ENCODE data around the gene SBK1.
A peak's percentile ranks its signal among the peaks of the same experiment; 100 is the strongest.

The SBK1 gene

GRCh38 chr16:28280881-28281836 is 11.2 kb upstream of the SBK1 start:
- peak in 3 of 56 donors; percentile 12 to 28 (median 18) for DNase-seq

- DNase-seq = no peak
Measured at GRCh38 chr16:28282045-28282444, 10.3 kb upstream of the SBK1 start.

DNA sequence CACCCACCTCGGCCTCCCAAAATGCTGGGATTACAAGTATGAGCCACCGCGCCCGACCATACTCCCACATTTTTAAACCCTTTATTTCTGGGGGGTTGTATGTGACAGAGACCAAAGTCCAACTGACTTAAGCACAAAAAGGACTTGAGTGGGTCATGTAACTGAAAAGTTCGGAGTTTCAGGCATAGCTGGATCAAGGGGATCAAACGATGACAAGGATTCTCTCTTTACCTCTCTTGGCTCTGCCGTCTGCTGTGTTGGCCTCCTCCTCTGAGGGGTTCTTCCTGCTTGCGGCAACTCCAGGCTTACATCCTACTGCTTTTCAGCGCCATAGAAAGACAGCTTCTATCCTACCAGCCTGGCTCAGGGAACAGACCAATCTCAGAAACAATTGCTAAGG is 9.2 kb upstream of the SBK1 start:
- DNase-seq = no peak

DNA sequence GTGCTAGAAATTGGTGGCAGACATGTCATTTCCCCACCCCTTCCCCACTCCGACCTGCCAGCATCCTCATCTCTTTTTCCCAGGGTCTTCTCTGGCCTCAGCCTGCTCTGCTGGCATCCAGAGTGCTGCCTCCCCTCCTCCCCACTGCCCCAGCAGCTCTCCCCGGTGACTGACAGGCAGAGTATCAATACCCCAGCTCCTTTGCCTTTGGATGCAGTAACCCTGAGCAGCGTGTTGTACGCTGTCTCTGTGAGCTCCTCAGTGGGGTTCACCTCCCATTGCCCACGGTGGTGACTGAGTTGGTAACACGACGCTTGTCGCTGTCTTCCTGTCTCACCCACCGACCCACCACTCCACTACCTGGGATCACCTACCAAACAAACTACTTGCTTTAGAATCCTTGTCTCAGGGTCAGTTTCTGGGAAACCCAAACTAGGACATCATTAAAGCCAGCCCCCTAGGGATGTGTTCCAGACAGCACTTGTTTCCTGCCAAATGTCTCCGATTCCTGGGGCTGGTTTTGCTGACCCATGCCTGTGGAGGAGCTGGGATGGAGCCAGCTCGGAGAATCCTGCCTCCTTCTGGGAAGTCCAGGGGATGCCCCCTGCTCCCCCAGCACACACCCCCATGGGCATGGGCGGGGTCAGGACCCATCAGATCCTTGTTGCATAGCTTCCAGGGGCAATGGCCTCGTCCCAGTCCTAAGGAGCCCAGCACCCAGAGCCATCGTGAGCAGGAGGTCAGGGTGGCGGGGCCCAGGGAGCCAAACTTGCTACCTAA is 8.3 kb upstream of the SBK1 start:
- peak in 2 of 56 donors; percentile 12 to 15 for DNase-seq

DNA sequence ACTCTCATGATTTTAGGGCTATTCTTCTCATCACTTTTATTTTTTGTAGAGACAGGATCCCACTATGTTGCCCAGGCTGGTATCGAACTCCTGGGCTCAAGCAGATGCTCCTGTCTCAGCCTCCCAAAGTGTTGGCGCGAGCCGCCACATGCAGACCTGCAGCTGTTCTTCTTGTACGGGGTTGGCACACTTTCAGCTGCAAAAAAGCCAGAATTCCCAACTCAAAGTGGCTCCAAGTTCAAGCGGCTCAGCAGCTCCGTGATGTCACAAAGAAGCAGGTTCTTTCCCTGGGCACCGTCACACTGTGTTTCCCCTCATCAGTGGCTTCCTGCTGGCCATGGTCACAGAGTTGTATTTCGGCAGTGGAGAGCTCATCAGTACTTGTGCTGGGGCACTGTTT is 6.7 kb upstream of the SBK1 start:
- no peak for DNase-seq

- no peak for DNase-seq
Measured at GRCh38 chr16:28288114-28288513, 4.2 kb upstream of the SBK1 start.

GRCh38 chr16:28289048-28289447 is 3.3 kb upstream of the SBK1 start:
- no peak for DNase-seq

DNA sequence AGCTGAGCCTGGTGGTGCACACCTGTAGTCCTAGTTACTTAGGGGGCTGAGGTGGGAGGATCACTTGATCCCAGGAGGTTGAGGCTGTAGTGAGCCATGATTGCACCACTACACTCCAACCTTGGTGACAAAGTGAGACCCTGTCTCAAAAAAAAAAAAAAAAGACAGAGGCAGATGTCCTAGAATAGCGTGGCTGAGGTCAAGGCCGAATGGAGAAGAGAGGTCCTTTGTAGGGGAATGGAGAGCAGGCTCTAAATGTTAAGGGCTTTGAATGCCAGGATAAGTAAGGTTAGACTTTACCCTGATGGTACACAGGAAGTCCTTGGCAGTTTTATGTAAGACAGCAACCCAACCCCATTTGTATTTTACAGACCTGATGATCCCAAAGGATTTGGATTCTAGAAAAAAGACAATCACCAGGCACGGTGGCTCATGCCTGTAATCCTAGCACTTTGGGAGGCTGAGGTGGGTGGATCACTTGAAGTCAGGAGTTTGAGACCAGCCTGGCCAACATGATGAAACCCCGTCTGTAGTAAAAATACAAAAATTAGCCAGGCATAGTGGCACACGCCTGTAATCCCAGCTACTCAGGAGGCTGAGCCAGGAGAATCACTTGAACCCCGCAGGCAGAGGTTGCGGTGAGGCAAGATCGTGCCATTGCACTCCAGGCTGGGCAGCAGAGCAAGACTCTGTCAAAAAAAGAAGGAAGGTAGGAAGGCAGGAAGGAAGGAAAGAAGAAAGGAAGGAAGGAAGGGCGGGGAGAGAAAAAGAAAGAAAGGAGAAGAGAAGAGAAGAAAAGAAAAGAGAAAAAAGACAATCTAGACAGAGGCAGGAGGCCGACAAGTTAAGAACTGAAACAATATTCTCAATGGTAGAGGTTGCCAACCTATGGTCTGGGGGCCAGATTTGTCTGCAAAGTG is 2.1 kb upstream of the SBK1 start:
- no peak for DNase-seq

DNA sequence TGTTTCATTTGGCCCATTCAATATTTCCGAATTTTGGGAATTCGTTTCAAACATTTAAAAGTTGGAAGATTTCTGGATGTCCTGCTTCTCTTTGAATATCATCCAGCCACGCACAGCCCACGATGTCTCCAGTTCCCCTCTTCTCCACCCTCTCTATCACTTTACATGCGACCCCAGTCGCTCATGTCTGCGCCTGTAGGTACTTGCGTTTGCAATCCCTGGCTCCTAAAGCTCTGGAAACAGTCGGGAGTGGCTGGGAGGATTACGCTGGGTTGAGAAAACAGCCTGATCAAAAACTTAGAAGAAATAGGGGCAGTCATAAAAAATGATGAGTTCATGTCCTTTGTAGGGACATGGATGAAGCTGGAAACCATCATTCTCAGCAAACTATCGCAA is 1.5 kb upstream of the SBK1 start:
- DNase-seq = no peak

GRCh38 chr16:28292731-28293600 is 641 bp downstream of the SBK1 start:
- peak in 17 of 56 donors; percentile 7 to 45 (median 28) for DNase-seq

- DNase-seq = no peak
Measured at GRCh38 chr16:28293601-28293960, 1.3 kb downstream of the SBK1 start.

GRCh38 chr16:28294201-28294600 is 1.9 kb downstream of the SBK1 start:
- no peak for DNase-seq

GRCh38 chr16:28295276-28295675 is 3.0 kb downstream of the SBK1 start:
- DNase-seq = no peak

GRCh38 chr16:28297308-28297707 is 5.0 kb downstream of the SBK1 start:
- no peak for DNase-seq

GRCh38 chr16:28297784-28298510 is 5.6 kb downstream of the SBK1 start:
- DNase-seq = no peak

GRCh38 chr16:28298511-28298878 is 6.2 kb downstream of the SBK1 start:
- no peak for DNase-seq

DNA sequence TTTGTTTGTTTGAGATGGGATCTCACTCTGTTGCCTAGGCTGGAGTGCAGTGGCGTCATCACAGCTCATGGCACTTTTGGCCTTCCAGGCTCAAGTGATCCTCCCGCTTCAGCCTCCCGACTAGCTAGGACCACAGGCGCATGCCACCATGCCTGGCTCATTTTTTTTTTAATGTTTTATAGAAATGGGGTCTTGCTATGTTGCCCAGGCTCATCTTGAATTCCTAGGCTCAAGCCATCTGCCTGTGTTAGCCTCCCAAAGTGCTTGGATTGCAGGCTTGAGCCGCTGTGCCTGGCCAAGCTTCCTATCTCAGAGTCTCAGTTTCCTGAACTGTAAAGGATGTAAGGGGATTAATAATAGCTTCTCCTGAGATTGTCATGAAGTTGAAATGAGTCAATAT is 8.0 kb downstream of the SBK1 start:
- no peak for DNase-seq

DNA sequence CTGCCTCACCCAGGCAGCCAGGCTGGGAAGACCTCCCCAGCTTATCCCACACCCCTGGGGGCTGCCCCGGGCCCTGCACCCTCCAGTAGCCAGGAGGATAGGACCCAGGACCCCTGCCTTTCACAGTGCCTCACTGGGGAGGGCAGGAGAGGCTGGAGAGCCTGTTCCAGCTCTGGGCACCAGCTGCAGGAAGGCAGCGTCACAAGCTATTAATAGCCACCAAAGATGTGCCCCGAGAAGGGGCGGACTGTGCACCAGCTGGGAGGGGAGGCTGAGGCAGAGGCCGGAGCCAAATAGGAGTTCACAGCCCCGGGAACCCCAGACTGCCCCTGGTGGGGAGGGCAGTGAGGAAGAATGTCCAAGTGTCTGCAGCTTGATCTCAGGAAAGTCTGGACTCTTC is 8.8 kb downstream of the SBK1 start:
- no peak for DNase-seq

DNA sequence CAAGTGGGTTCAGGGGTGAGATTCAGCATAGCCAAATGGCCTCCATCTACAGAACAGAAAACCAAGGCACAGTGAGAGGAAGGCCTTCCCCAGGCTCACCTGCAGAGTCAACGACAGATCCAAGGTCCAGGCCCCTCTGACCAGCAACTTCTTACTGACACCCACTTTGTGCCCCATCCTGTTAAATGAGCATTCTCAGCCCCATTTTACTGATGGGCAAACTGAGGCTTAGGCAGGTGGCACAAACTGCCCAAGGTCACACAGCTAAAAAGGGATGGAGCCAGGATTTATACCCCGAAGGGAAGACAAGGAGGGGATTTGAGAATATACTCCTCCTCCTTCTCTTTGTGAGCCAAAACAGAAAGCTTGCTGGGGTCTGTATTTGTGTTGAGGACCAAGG is 9.3 kb downstream of the SBK1 start:
- no peak for DNase-seq

DNA sequence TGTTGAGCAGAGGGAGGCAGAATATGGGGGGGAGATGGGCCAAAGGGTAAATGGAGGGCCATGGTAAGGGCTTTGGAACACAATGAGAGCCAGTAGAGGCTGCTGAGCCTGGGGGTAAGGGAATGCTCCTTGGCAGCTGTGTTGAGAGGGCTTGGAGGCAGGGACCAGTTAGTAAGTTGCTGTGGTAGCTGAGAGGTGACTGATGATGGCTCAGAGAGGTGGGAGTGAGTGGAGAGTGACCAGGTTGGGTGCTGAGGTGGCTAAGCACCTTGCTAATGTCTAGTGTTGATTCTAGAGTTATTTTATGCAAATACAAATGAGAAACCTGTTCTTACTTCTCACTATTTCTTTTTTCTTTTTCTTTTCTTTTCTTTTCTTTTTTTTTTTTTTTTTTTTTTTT is 10.8 kb downstream of the SBK1 start:
- no peak for DNase-seq

All from nucleus accumbens (tissue), 56 donors.